Type B pancreatic cell (in vitro differentiated cells): ENCODE measurements around the gene PLXDC1. TPM values are rescaled to one million over a fixed set of nuclear protein-coding genes. Genes with fewer than 3 reads are reported as not detected.

Experiments used
- DNase-seq: peaks from one replicate; pipeline ENCODE4 v3.0.0; 2021; ENCODE audit warnings: mixed read lengths; ENCODE audit not compliant: unreplicated experiment; ENCODE audit errors: extremely low spot score
- H3K27ac Mint-ChIP-seq: 2 replicates; pipeline ENCODE4 v1.8.0; 2021; ENCODE audit warnings: mild to moderate bottlenecking, mixed read lengths
- H3K27me3 Mint-ChIP-seq: 2 replicates; pipeline ENCODE4 v1.8.0; 2021; ENCODE audit warnings: mixed read lengths
- H3K36me3 Mint-ChIP-seq: 2 replicates; pipeline ENCODE4 v1.8.0; 2021; ENCODE audit warnings: mixed read lengths
- H3K4me1 Mint-ChIP-seq: one replicate; pipeline ENCODE4 v1.8.0; 2021; ENCODE audit warnings: mixed read lengths; ENCODE audit not compliant: unreplicated experiment
- H3K4me3 Mint-ChIP-seq: 2 replicates; pipeline ENCODE4 v1.8.0; 2021; ENCODE audit warnings: mild to moderate bottlenecking, mixed read lengths
- H3K9me3 Mint-ChIP-seq: 2 replicates; pipeline ENCODE4 v1.8.0; 2021; ENCODE audit warnings: mixed read lengths
- CTCF ChIP-seq: fragments of 200-600 bp; sonication (generic); conservative IDR thresholded peaks from 2 replicates; pipeline ENCODE4 v1.5.0; 2021; ENCODE audit warnings: antibody characterized with exemption, mild to moderate bottlenecking
- total RNA-seq: library from RNA; stranded (reverse); gene quantifications from 2 replicates; pipeline ENCODE4 v1.2.1, GENCODE V29; 2021; ENCODE audit warnings: low replicate concordance

The PLXDC1 gene
- total RNA-seq, 1 donor from 2014 or later = 5.0 TPM

DNA sequence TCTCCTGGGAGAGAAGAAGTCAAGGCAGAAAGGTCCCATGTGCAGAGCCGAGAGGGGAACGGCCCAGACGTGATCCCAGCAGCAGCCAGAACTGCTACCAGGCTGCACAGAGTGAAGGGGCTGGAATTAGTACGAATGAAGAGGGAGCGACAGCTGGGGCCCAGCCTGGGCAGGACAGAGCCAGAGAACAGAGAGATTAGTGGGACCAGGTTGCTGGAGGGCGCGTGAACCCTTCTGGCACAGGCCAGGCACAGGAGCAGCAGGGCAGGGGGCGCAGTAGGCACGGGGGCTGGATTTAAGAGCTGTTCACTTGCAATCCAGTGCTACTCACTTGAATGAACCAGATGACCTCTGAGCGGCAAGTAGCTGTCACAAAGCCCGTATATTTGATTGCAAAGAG is 66.9 kb downstream of the PLXDC1 start:
- Mint-ChIP-seq H3K27ac (no peak overlapping the region), H3K9me3 (no peaks in the 10 kb centered on the region), H3K27me3 (peaks cover 7% of the 10 kb centered on the region), H3K36me3 (no peaks in the 10 kb centered on the region), H3K4me3 (no peak overlapping the region), H3K4me1 (peaks cover 9% of the 10 kb centered on the region)
- TF ChIP-seq CTCF = no peak
- DNase-seq = no peak

GRCh38 chr17:39083270-39083669 is 68.2 kb downstream of the PLXDC1 start:
- no peak for TF ChIP-seq CTCF
- Mint-ChIP-seq H3K27ac (no peak overlapping the region), H3K4me1 (peaks cover 9% of the 10 kb centered on the region), H3K27me3 (peaks cover 7% of the 10 kb centered on the region), H3K4me3 (no peak overlapping the region), H3K36me3 (no peaks in the 10 kb centered on the region), H3K9me3 (no peaks in the 10 kb centered on the region)
- no peak for DNase-seq

DNA sequence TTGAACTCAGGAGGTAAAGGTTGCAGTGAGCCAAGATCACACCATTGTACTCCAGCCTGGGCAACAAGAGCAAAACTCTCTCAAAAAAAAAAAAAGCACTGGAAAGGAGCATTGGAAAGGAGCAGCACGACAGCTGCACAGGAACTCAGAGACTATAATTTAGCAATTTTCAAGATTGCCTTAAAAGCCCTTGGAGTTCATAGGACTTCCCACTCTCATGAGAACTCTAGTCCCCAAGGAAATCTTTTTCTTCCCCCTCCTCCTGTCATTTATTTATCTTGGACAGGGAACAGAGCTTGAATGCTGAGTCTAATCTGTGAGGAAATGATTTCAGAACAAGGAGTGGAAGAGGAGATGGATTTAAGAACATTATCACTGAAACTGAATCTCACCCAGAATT is 69.0 kb downstream of the PLXDC1 start:
- Mint-ChIP-seq H3K36me3 (no peaks in the 10 kb centered on the region), H3K4me3 (no peak overlapping the region), H3K27ac (no peak overlapping the region), H3K9me3 (no peaks in the 10 kb centered on the region), H3K4me1 (peaks cover 9% of the 10 kb centered on the region), H3K27me3 (peaks cover 7% of the 10 kb centered on the region)
- no peak for TF ChIP-seq CTCF
- DNase-seq = no peak

DNA sequence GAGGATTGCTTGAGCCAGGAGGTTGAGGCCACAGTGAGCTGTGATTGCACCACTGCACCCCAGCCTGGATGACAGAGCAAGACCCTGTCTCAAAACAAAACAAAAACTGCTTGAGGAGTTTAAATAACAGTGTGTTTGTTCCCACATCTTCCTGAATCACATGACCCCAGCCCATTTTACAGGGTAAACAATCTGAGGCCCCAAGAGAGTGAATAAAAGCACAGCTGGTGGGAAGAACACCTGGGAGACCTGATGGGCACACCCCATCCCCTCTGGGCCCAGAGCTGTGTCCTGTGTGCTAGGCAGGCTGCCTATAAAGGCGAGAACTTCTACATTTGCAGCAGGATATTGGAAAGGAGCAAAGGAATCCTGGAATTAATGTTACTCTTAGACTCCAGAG is 69.6 kb downstream of the PLXDC1 start:
- no peak for DNase-seq
- H3K36me3 Mint-ChIP-seq = no peaks in the 10 kb centered on the region
- H3K4me3 Mint-ChIP-seq = no peak overlapping the region
- H3K27me3 Mint-ChIP-seq = peaks cover 7% of the 10 kb centered on the region
- peaks cover 9% of the 10 kb centered on the region for H3K4me1 Mint-ChIP-seq
- H3K9me3 Mint-ChIP-seq = no peaks in the 10 kb centered on the region
- TF ChIP-seq CTCF = no peak
- no peak overlapping the region for H3K27ac Mint-ChIP-seq

GRCh38 chr17:39080421-39081078 is 70.9 kb downstream of the PLXDC1 start:
- Mint-ChIP-seq H3K36me3 (no peaks in the 10 kb centered on the region), H3K27me3 (peaks cover 7% of the 10 kb centered on the region), H3K4me1 (peaks cover 9% of the 10 kb centered on the region), H3K4me3 (no peak overlapping the region), H3K27ac (no peak overlapping the region), H3K9me3 (no peaks in the 10 kb centered on the region)
- no peak for DNase-seq
- no peak for TF ChIP-seq CTCF

- no peak for TF ChIP-seq CTCF
- DNase-seq = no peak
- Mint-ChIP-seq H3K27ac (no peak overlapping the region), H3K9me3 (no peaks in the 10 kb centered on the region), H3K4me1 (peaks cover 9% of the 10 kb centered on the region), H3K36me3 (no peaks in the 10 kb centered on the region), H3K27me3 (peaks cover 3% of the 10 kb centered on the region), H3K4me3 (no peak overlapping the region)
Observed at GRCh38 chr17:39079836-39080235, 71.6 kb downstream of the PLXDC1 start.
